D721Med (cell line): ENCODE measurements around the gene MSRB1.

Source experiments
- DNase-seq: peaks from one replicate; pipeline ENCODE4 v3.0.0; 2011; ENCODE audit warnings: low spot score; ENCODE audit not compliant: insufficient read length
- FAIRE-seq: peaks from 2 replicates; lab custom pipeline; 2011; peaks lifted over from hg19 to GRCh38; lab: Jason Lieb, UNC
- TF ChIP-seq, protein P1 (sequence below): IDR thresholded peaks from 2 replicates; pipeline ENCODE4 v1.5.1; 2012; ENCODE audit warnings: mild to moderate bottlenecking, control low read depth; ENCODE audit not compliant: insufficient read depth; ENCODE audit errors: missing control alignments

MSRB1 gene

GRCh38 chr16:1919327-1919998, 23.5 kb downstream of the MSRB1 start:
- TF ChIP-seq, protein P1, sequence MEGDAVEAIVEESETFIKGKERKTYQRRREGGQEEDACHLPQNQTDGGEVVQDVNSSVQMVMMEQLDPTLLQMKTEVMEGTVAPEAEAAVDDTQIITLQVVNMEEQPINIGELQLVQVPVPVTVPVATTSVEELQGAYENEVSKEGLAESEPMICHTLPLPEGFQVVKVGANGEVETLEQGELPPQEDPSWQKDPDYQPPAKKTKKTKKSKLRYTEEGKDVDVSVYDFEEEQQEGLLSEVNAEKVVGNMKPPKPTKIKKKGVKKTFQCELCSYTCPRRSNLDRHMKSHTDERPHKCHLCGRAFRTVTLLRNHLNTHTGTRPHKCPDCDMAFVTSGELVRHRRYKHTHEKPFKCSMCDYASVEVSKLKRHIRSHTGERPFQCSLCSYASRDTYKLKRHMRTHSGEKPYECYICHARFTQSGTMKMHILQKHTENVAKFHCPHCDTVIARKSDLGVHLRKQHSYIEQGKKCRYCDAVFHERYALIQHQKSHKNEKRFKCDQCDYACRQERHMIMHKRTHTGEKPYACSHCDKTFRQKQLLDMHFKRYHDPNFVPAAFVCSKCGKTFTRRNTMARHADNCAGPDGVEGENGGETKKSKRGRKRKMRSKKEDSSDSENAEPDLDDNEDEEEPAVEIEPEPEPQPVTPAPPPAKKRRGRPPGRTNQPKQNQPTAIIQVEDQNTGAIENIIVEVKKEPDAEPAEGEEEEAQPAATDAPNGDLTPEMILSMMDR = no peak
- no peak for FAIRE-seq
- no peak for DNase-seq

DNA sequence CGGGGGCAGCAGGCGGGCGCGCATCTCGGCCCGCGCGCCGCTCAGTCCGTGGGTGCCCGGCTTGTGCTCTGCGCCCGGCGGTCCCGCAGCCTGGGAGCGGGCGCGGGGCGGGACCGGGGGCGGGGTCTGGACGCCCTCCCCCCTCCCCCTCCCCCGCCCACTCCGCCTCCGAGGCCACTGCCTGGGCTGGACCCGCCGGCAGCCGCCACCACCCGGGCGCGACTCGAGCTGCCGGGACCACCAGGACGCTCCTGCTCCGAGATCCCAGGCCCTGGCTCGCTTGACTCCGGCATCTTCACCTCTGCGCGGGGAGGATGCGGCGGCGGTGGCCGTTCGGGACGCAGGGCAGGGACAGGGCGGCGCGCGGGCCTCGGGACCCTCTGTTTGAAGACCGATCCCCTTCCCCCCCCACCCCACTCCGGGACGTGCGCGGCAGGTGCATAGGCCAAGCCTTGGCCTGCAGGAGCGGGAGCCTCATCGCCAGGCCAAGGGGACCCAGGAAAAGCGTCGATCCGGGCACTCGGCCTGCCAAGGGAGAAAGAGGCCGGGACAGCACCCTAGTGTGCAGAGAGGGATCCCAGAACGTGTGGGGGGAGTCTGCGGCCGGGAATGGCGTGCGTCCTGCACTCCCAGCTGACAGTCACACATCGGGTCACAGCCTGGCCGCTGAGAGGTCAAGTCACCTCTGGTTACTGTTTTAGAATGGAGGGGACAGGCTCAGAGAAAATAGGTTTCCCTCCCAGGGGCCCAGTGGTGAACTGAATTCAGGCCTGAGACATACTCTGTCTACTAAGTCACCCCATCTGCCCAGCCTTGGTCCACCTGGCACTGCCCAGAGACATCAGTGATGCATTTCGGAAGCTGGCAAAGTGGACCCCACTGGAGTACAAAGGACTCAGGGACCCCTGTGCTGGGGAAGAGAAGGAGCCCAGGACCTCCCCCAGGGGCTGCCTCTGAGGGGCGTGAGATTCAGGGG, 24.4 kb downstream of the MSRB1 start, which contains the start of gene HS3ST6:
Gene HS3ST6, minus strand, starts transcription at position 65 of the 976 bp plus-strand sequence. CDS start 92 bp downstream, outside the sequence.
- no peak for DNase-seq
- TF ChIP-seq, protein P1 = no peak
- no peak for FAIRE-seq

GRCh38 chr16:1917665-1918350, 25.2 kb downstream of the MSRB1 start:
- TF ChIP-seq, protein P1 = no peak
- DNase-seq (no peak), FAIRE-seq (no peak)

GRCh38 chr16:1917056-1917664, 25.8 kb downstream of the MSRB1 start:
- DNase-seq = no peak
- FAIRE-seq = no peak
- TF ChIP-seq, protein P1 = no peak

GRCh38 chr16:1916640-1916990, 26.4 kb downstream of the MSRB1 start:
- FAIRE-seq (no peak), DNase-seq (no peak)
- TF ChIP-seq, protein P1 = no peak

- FAIRE-seq (no peak), DNase-seq (no peak)
- TF ChIP-seq, protein P1 = no peak
Measured at GRCh38 chr16:1915732-1916639, 27.0 kb downstream of the MSRB1 start.
